WTC11 (cell line): ENCODE results near the gene RPS18. TPM values are rescaled to one million over a fixed set of nuclear protein-coding genes. Genes with fewer than 3 reads are reported as not detected.

ENCODE experiments used
- ATAC-seq: fragments of 200-7000 bp; cut with Tn5 transposase; 2 replicates; pipeline ENCODE4 v1.10.0; 2021; ENCODE audit warnings: mild to moderate bottlenecking, moderate library complexity
- CTCF ChIA-PET: fragments of 300-600 bp; sonication (Branson Sonifier 250); formaldehyde crosslinking; loops from one replicate; lab custom pipeline; 2021; ENCODE audit warnings: antibody characterized with exemption; lab: Charles Lee
- POLR2A ChIA-PET: fragments of 350-600 bp; sonication (Branson Sonifier 250); formaldehyde crosslinking; loops from one replicate; lab custom pipeline; 2021; ENCODE audit warnings: antibody characterized with exemption; lab: Charles Lee
- DNase-seq: peaks from one replicate; pipeline ENCODE4 v3.0.0; 2021; ENCODE audit warnings: low spot score
- H3K27ac Mint-ChIP-seq: 2 replicates; pipeline ENCODE4 v1.8.0; 2021; ENCODE audit warnings: mixed read lengths
- H3K27me3 Mint-ChIP-seq: 2 replicates; pipeline ENCODE4 v1.8.0; 2021; ENCODE audit warnings: low read depth, mild to moderate bottlenecking, moderate library complexity, mixed read lengths
- H3K36me3 Mint-ChIP-seq: 2 replicates; pipeline ENCODE4 v1.8.0; 2021; ENCODE audit warnings: mixed read lengths
- H3K4me1 Mint-ChIP-seq: 2 replicates; pipeline ENCODE4 v1.8.0; 2022; ENCODE audit warnings: mixed read lengths
- H3K4me3 Mint-ChIP-seq: 2 replicates; pipeline ENCODE4 v1.8.0; 2021; ENCODE audit warnings: mild to moderate bottlenecking, moderate library complexity, mixed read lengths
- H3K9me3 Mint-ChIP-seq: 2 replicates; pipeline ENCODE4 v1.8.0; 2021; ENCODE audit warnings: mixed read lengths
- CDX4 ChIP-seq: fragments of 250-450 bp; sonication (Bioruptor Pico); IDR thresholded peaks from 2 replicates; pipeline ENCODE4 v1.9.0; 2021; ENCODE audit warnings: moderate library complexity, mild to moderate bottlenecking, inconsistent platforms, borderline replicate concordance
- CTCF ChIP-seq: fragments of 200-600 bp; IDR thresholded peaks from 2 replicates; pipeline ENCODE4 v1.8.0; 2022; ENCODE audit warnings: antibody characterized with exemption
- FOXJ3 ChIP-seq: sonication (generic); formaldehyde crosslinking; IDR thresholded peaks from 2 replicates; pipeline ENCODE4 v1.9.0; 2021; ENCODE audit warnings: missing genetic modification reagents, mild to moderate bottlenecking, borderline replicate concordance
- FOXP1 ChIP-seq: sonication (generic); formaldehyde crosslinking; IDR thresholded peaks from 2 replicates; pipeline ENCODE4 v1.8.0; 2022; ENCODE audit warnings: missing genetic modification reagents, mild to moderate bottlenecking, moderate library complexity, borderline replicate concordance
- GABPB1 ChIP-seq: sonication (generic); formaldehyde crosslinking; IDR thresholded peaks from 2 replicates; pipeline ENCODE4 v1.8.1; 2023; ENCODE audit warnings: mild to moderate bottlenecking, missing genetic modification reagents
- GTF2I ChIP-seq: fragments of 250-450 bp; sonication (Bioruptor Pico); conservative IDR thresholded peaks from 2 replicates; pipeline ENCODE4 v1.4.0; 2021; ENCODE audit warnings: mild to moderate bottlenecking
- HMGA2 ChIP-seq: fragments of 250-450 bp; sonication (Bioruptor Pico); IDR thresholded peaks from 2 replicates; pipeline ENCODE4 v1.4.0; 2021; ENCODE audit warnings: mild to moderate bottlenecking, moderate library complexity
- JAZF1 ChIP-seq: fragments of 250-450 bp; sonication (Bioruptor Pico); IDR thresholded peaks from 2 replicates; pipeline ENCODE4 v1.9.0; 2021; ENCODE audit warnings: moderate library complexity, mild to moderate bottlenecking, inconsistent platforms
- JUN ChIP-seq: sonication (generic); formaldehyde crosslinking; IDR thresholded peaks from 2 replicates; pipeline ENCODE4 v1.8.0; 2023; ENCODE audit warnings: mild to moderate bottlenecking, missing genetic modification reagents
- MXD4 ChIP-seq: fragments of 250-450 bp; sonication (Bioruptor Pico); IDR thresholded peaks from 2 replicates; pipeline ENCODE4 v1.8.0; 2021; ENCODE audit warnings: mild to moderate bottlenecking, moderate library complexity, borderline replicate concordance
- MYBL2 ChIP-seq: sonication (generic); formaldehyde crosslinking; IDR thresholded peaks from 2 replicates; pipeline ENCODE4 v1.8.1; 2023; ENCODE audit warnings: mild to moderate bottlenecking, moderate library complexity, missing genetic modification reagents
- NR2C2 ChIP-seq: sonication (generic); formaldehyde crosslinking; IDR thresholded peaks from 2 replicates; pipeline ENCODE4 v1.8.0; 2022; ENCODE audit warnings: mild to moderate bottlenecking, missing genetic modification reagents
- NR3C1 ChIP-seq: sonication (generic); formaldehyde crosslinking; conservative IDR thresholded peaks from 2 replicates; pipeline ENCODE4 v1.8.1; 2023; ENCODE audit warnings: low read depth, mild to moderate bottlenecking, missing genetic modification reagents
- SMAD3 ChIP-seq: sonication (generic); formaldehyde crosslinking; IDR thresholded peaks from 2 replicates; pipeline ENCODE4 v1.8.0; 2022; ENCODE audit warnings: missing genetic modification reagents, mild to moderate bottlenecking, borderline replicate concordance
- SMAD4 ChIP-seq: sonication (generic); formaldehyde crosslinking; IDR thresholded peaks from 2 replicates; pipeline ENCODE4 v1.8.0; 2022; ENCODE audit warnings: mild to moderate bottlenecking, missing genetic modification reagents
- TEAD1 ChIP-seq: sonication (generic); formaldehyde crosslinking; IDR thresholded peaks from 2 replicates; pipeline ENCODE4 v1.8.0; 2022; ENCODE audit warnings: mild to moderate bottlenecking, missing genetic modification reagents
- ZNF219 ChIP-seq: sonication (generic); formaldehyde crosslinking; IDR thresholded peaks from 2 replicates; pipeline ENCODE4 v1.8.0; 2023; ENCODE audit warnings: missing genetic modification reagents, mild to moderate bottlenecking, borderline replicate concordance
- ZNF232 ChIP-seq: sonication (generic); formaldehyde crosslinking; IDR thresholded peaks from 2 replicates; pipeline ENCODE4 v1.8.0; 2022; ENCODE audit warnings: mild to moderate bottlenecking, missing genetic modification reagents
- ZNF317 ChIP-seq: sonication (generic); formaldehyde crosslinking; IDR thresholded peaks from 2 replicates; pipeline ENCODE4 v1.8.1; 2023; ENCODE audit warnings: low read depth, mild to moderate bottlenecking, moderate library complexity, missing genetic modification reagents, borderline replicate concordance
- ZNF425 ChIP-seq: fragments of 250-450 bp; sonication (Bioruptor Pico); conservative IDR thresholded peaks from 2 replicates; pipeline ENCODE4 v1.9.0; 2021; ENCODE audit warnings: mild to moderate bottlenecking
- ZSCAN18 ChIP-seq: fragments of 250-450 bp; sonication (Bioruptor Pico); IDR thresholded peaks from 2 replicates; pipeline ENCODE4 v2.1.2; 2022; ENCODE audit warnings: mild to moderate bottlenecking, moderate library complexity
- total RNA-seq: library from RNA; stranded (reverse); gene quantifications from 3 replicates; pipeline ENCODE4 v1.2.3, GENCODE V29; 2021
- TF ChIP-seq, protein P1 (sequence below): sonication (generic); formaldehyde crosslinking; IDR thresholded peaks from 2 replicates; pipeline ENCODE4 v1.8.0; 2023; ENCODE audit warnings: mild to moderate bottlenecking, missing genetic modification reagents

Gene RPS18
- total RNA-seq, 1 experiment from 2014 or later: 2,857 TPM

- TF ChIP-seq, protein P1, sequence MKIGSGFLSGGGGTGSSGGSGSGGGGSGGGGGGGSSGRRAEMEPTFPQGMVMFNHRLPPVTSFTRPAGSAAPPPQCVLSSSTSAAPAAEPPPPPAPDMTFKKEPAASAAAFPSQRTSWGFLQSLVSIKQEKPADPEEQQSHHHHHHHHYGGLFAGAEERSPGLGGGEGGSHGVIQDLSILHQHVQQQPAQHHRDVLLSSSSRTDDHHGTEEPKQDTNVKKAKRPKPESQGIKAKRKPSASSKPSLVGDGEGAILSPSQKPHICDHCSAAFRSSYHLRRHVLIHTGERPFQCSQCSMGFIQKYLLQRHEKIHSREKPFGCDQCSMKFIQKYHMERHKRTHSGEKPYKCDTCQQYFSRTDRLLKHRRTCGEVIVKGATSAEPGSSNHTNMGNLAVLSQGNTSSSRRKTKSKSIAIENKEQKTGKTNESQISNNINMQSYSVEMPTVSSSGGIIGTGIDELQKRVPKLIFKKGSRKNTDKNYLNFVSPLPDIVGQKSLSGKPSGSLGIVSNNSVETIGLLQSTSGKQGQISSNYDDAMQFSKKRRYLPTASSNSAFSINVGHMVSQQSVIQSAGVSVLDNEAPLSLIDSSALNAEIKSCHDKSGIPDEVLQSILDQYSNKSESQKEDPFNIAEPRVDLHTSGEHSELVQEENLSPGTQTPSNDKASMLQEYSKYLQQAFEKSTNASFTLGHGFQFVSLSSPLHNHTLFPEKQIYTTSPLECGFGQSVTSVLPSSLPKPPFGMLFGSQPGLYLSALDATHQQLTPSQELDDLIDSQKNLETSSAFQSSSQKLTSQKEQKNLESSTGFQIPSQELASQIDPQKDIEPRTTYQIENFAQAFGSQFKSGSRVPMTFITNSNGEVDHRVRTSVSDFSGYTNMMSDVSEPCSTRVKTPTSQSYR (CRISPR knock-in tag): 0 out of 2 replicates have a peak, but pooled peaks have one; percentile 9
- peak; percentile 64; the same call in 1 of the 2 replicates for TF ChIP-seq FOXP1 (CRISPR knock-in tag)
Measured at GRCh38 chr6:33299237-33299944, 27.5 kb downstream of the RPS18 start (continued).

- Mint-ChIP-seq H3K9me3 (no peaks in the 10 kb centered on the region), H3K4me1 (peaks cover 14% of the 10 kb centered on the region), H3K36me3 (peaks cover 9% of the 10 kb centered on the region; the same call in 1 of the 2 replicates), H3K4me3 (no peak overlapping the region), H3K27me3 (no peaks in the 10 kb centered on the region), H3K27ac (no peak overlapping the region)
- ChIA-PET POLR2A (no interaction called here), CTCF (interaction anchor here (0.7 to 4.0 kb wide), 2 partner anchors 22 to 24 kb away, joined by 4 to 40 read pairs; partner anchors contain the start of gene B3GALT4)
- DNase-seq: no peak
- ATAC-seq: no peak
- TF ChIP-seq JAZF1 (CRISPR knock-in tag): no peak
- no peak for TF ChIP-seq NR3C1
- no peak for TF ChIP-seq ZNF425
- no peak for TF ChIP-seq GTF2I (CRISPR knock-in tag)
- no peak for TF ChIP-seq MYBL2 (CRISPR knock-in tag)
- no peak for TF ChIP-seq SMAD4 (CRISPR knock-in tag)
Measured at GRCh38 chr6:33301877-33302276, 30.0 kb downstream of the RPS18 start.

GRCh38 chr6:33304216-33304615 is 32.3 kb downstream of the RPS18 start:
- no peak for DNase-seq
- no peak overlapping the region for H3K27ac Mint-ChIP-seq
- ChIA-PET POLR2A (no interaction called here), CTCF (no interaction called here)
- H3K4me3 Mint-ChIP-seq: no peak overlapping the region
- no peaks in the 10 kb centered on the region for H3K27me3 Mint-ChIP-seq
- H3K36me3 Mint-ChIP-seq: peaks cover 9% of the 10 kb centered on the region; the same call in 1 of the 2 replicates
- no peak for ATAC-seq
- H3K9me3 Mint-ChIP-seq: no peaks in the 10 kb centered on the region
- H3K4me1 Mint-ChIP-seq: peaks cover 12% of the 10 kb centered on the region
- TF ChIP-seq SMAD4 (CRISPR knock-in tag) (no peak), ZNF219 (CRISPR knock-in tag) (no peak), NR2C2 (no peak), JUN (CRISPR knock-in tag) (no peak), ZNF232 (CRISPR knock-in tag) (no peak), TEAD1 (no peak), FOXJ3 (no peak), HMGA2 (CRISPR knock-in tag) (no peak), GTF2I (CRISPR knock-in tag) (no peak), CTCF (no peak), MXD4 (CRISPR knock-in tag) (no peak), ZNF317 (CRISPR knock-in tag) (no peak), ZSCAN18 (CRISPR knock-in tag) (no peak), CDX4 (CRISPR knock-in tag) (no peak), SMAD3 (no peak), GABPB1 (CRISPR knock-in tag) (no peak)
